ENCODE results near the gene PJA2.

The PJA2 gene

DNA sequence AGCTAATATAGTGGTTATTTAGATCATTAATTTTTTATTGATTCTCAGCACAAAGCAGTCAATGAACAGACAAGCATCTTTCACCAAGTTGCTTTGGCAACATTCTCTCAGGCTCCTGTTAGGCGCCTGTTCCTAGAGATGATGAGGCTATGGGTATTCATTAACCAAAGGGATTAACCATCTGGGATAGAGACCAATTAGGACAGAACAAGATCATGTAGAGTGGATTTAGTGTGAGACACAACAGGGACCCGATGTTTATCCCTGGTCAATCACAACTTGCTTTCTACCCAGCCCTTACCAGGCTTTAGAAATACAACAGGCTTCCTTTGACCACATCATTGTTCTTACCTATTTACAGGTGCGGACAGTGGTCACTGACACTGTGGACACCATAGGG, 82.2 kb downstream of the PJA2 start:
- no peak for DNase-seq (ENCODE audit: low read depth in 1 of 2, low spot score in 1 of 2)
- no peak for TF ChIP-seq JUND (IDR thresholded peaks at IDR 0.05; ENCODE audit: low read depth)
- in situ Hi-C loops (cut with HindIII; ENCODE audit: low pct_unique_long_range_greater_than_20kb, low sequenced_read_pairs): no loop called here

DNA sequence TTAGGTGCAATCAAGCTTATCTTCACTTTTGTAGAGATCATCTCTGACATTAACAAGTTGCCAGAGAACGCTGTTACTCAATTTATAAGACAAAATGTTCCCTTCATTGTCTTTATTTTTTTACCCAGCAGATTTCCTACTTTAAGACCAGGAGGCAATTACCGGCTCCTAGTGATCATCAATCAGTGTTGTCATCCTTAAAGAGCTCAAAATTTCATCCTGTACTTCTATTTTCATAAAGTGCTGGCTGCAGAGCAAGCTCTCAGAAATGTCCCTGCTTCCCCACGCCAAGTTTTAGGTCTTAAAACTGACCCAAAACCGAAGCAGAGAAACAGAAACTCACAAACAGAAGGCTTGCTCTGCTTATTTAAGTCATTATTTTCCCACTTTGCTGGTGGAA, 82.9 kb downstream of the PJA2 start:
- DNase-seq (ENCODE audit: low read depth in 1 of 2, low spot score in 1 of 2): no peak
- no peak for TF ChIP-seq JUND (IDR thresholded peaks at IDR 0.05; ENCODE audit: low read depth)
- in situ Hi-C loops (cut with HindIII; ENCODE audit: low pct_unique_long_range_greater_than_20kb, low sequenced_read_pairs): no loop called here

DNA sequence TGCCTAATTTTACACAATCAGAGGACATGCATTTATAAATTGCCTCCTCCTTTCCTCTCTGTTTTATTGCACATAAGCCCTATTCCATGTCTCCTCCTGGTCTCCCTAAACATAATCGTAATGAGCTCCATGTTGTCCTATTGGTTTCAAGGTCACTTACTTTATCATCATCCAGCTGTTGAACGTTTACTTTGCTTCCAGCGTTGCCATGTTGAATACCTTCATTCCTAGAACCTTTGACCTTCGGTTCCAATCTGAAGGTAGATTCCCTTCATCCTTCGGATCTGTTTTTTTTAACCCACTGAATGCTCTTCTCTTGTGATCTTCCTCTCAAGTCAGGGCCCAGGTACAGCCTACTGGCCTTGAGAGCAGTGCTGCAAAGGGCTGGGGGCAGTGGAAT, 84.3 kb downstream of the PJA2 start:
- DNase-seq (ENCODE audit: low read depth in 1 of 2, low spot score in 1 of 2): no peak
- no peak for TF ChIP-seq JUND (IDR thresholded peaks at IDR 0.05; ENCODE audit: low read depth)
- in situ Hi-C loops (cut with HindIII; ENCODE audit: low pct_unique_long_range_greater_than_20kb, low sequenced_read_pairs): no loop called here

DNA sequence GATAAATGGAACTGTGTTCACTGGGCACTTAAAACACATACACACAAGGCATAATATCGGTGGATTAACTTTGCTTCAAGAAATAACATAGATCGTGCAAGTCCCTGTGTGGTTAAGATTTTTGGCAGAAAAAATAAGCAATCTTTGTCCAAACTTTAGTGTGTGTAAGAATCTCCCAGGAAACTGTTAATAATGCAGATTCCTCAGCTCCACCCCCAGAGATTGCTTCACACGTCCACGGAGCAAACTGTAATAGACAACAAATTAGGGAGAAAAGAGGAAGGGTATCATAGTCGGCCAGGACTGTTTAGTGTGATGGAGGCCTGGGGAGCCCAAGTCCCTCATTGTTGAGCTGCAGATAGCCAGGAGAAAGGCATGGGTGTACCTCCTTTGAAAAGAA, 84.8 kb downstream of the PJA2 start:
- no peak for DNase-seq (ENCODE audit: low read depth in 1 of 2, low spot score in 1 of 2)
- in situ Hi-C loops (cut with HindIII; ENCODE audit: low pct_unique_long_range_greater_than_20kb, low sequenced_read_pairs): no loop called here
- TF ChIP-seq JUND (IDR thresholded peaks at IDR 0.05; ENCODE audit: low read depth): no peak

DNA sequence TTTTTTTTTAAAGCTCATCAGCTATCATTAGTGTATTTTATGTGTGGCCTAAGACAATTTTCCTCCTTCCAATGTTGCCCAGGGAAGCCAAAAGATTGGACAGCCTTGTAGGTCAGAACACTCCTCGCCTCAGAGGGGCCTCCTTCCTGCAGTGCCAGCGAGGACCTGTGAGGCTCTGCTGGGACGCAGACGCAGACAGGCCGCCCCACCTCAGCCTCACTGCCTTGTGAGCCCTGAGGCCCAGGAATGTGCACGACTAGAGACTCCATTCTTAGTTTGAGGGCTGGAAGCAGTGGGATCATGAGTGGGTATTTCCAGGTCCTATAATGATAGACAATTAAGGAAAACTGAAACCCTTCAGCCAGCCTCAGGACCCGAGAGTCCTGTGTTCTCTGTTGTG, 85.4 kb downstream of the PJA2 start:
- TF ChIP-seq JUND (IDR thresholded peaks at IDR 0.05; ENCODE audit: low read depth): no peak

DNA sequence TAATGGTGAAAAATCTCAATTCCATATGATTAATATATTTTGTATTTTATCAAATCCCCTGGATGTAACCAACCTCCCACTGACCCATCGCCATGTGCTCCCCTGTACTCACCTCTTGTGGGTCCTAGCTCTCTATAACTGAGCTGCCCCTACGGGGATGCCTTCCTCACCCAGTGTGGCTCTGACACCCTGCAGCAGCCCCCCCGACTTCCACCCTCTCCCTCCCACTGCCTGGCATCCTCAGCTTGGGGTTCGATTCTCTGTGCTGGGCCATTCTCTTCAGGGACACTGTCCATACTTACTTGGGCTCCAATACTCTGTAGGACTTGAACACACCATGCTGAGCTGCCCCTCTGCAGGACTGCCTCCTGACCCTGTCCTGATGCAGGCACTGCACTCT, 87.1 kb downstream of the PJA2 start:
- no peak for TF ChIP-seq JUND (IDR thresholded peaks at IDR 0.05; ENCODE audit: low read depth)
- in situ Hi-C loops (cut with HindIII; ENCODE audit: low pct_unique_long_range_greater_than_20kb, low sequenced_read_pairs): no loop called here

More for the DNA sequence above, 85.4 kb downstream of the PJA2 start:
- DNase-seq (ENCODE audit: low read depth in 1 of 2, low spot score in 1 of 2): no peak
- in situ Hi-C loops (cut with HindIII; ENCODE audit: low pct_unique_long_range_greater_than_20kb, low sequenced_read_pairs): no loop called here

DNA sequence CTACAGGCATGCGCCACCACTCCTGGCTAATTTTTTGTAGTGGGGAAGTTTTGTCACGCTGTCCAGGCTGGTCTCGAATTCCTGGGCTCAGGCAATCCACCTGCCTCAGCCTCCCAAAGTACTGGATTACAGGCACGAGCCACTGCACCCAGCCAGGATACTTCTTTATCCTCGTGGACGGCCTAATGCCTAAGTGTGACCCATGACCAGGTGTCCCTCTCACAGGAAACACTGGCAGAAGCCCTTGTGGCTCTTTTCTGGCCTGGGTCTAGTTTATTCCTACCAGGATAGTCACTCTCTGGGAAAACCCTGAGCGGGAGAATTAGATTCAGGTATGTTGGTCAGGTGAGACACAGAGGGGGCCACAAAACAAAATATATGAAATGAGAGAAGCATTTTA, 90.4 kb downstream of the PJA2 start:
- no peak for DNase-seq (ENCODE audit: low read depth in 1 of 2, low spot score in 1 of 2)
- in situ Hi-C loops (cut with HindIII; ENCODE audit: low pct_unique_long_range_greater_than_20kb, low sequenced_read_pairs): no loop called here
- no peak for TF ChIP-seq JUND (IDR thresholded peaks at IDR 0.05; ENCODE audit: low read depth)

More for the DNA sequence above, 87.1 kb downstream of the PJA2 start:
- no peak for DNase-seq (ENCODE audit: low read depth in 1 of 2, low spot score in 1 of 2)

DNA sequence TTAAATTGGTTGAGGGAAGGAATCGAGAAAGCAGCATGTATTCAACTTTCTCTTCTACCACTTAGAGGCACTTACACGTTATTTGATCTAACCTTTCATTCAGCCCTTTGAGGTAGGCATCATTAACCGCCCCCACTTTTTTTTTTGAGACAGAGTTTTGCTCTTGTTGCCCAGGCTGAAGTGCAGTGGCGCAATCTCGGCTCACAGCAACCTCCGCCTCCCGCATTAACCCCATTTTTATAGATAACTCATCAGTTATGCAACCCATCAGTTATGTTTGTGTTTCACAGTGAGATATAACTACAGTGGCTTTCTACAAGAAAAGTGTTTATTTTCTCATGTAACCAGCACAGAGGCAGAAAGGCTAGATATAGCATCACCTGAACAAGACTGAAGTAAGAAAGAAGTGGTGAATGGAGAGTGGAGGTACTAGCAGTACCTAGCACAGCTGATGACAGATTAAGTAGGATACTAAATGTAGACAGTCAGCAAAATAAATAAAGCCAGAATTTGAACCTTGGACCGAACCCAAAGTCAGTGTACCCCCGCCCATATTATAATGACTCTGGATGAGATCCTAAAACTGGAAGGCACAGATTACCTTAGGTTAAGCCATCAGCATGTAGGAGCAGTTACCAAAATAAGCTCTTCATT, 91.2 kb downstream of the PJA2 start:
- in situ Hi-C loops (cut with HindIII; ENCODE audit: low pct_unique_long_range_greater_than_20kb, low sequenced_read_pairs): no loop called here
- no peak for TF ChIP-seq JUND (IDR thresholded peaks at IDR 0.05; ENCODE audit: low read depth)
- DNase-seq (ENCODE audit: low read depth in 1 of 2, low spot score in 1 of 2): no peak

DNA sequence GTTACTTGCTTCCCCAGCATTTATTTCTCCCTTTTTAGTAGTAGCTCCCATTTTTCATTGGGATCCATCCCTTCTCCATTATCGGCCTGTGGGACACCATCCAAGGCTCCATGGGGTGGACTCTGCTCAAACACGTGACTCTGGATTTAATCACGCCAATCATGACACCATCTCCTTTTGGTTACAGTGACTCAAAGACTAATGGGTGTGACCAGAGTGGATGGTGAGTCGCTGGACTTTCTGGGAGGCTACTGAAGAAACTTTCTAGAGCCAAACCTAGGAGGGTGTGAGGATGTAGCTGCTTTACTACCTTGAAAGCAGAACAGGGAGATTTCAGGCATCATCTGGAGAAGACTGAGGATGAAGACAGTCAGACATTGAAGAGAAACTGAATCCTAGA, 93.1 kb downstream of the PJA2 start:
- no peak for DNase-seq (ENCODE audit: low read depth in 1 of 2, low spot score in 1 of 2)
- in situ Hi-C loops (cut with HindIII; ENCODE audit: low pct_unique_long_range_greater_than_20kb, low sequenced_read_pairs): no loop called here
- TF ChIP-seq JUND (IDR thresholded peaks at IDR 0.05; ENCODE audit: low read depth): no peak

DNA sequence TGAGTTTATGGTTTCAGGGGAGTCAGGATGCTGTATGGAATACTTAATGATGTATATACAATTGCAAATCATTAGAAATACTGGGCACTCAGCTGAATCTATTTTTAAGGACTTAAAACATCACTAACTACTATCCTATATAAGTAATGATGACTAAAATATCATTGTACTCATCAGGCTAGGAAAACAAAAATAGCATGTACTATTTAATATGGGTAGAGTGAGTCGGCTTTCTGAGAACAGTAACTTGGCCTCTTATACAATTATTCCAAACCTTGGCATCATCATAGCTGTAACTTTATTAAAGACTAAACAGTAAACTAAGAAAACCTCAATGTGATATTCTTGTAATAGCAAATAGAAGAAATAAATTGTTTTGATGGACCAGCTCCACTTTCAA, 94.5 kb downstream of the PJA2 start:
- no peak for DNase-seq (ENCODE audit: low read depth in 1 of 2, low spot score in 1 of 2)
- in situ Hi-C loops (cut with HindIII; ENCODE audit: low pct_unique_long_range_greater_than_20kb, low sequenced_read_pairs): no loop called here

DNA sequence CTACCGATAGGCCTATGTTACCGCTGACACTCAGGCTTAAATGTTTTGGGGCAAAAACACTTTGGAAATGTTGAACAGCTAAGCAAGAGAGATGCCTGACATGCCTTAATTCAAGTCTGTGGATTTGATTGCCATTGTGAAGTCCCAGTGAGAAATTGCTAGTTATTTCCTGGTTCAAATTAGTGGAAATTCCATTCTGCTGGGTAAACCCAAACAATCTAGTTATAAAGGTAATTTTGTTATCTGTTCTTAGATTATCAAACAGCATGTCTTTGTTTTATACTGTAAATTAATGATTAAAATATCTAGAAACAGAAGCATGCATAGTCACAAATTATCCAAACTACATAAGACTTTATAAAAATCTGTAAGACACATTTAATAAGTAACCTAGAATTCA, 96.6 kb downstream of the PJA2 start:
- DNase-seq (ENCODE audit: low read depth in 1 of 2, low spot score in 1 of 2): no peak
- in situ Hi-C loops (cut with HindIII; ENCODE audit: low pct_unique_long_range_greater_than_20kb, low sequenced_read_pairs): no loop called here
- TF ChIP-seq JUND (IDR thresholded peaks at IDR 0.05; ENCODE audit: low read depth): no peak

More for the DNA sequence above, 94.5 kb downstream of the PJA2 start:
- TF ChIP-seq JUND (IDR thresholded peaks at IDR 0.05; ENCODE audit: low read depth): no peak

DNA sequence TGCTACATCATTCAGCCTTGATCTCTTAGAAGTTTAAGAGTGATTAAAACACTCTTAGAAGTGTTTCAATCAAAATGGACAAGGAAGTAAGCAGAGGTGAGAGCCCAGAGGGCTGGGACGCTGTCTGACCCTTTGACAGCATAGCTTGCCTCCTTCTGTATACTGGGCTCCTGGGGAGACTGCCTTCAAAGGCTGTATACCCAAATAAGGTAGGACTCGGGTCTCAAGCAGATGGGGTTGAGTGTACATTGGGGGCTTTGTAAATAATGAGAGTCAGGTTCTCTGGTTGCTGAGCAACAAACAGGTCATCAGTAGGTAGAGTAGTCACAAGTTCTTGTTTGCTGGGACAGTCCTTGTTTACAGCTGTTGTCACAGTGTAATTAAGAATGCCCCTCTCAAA, 97.1 kb downstream of the PJA2 start:
- in situ Hi-C loops (cut with HindIII; ENCODE audit: low pct_unique_long_range_greater_than_20kb, low sequenced_read_pairs): no loop called here
- TF ChIP-seq JUND (IDR thresholded peaks at IDR 0.05; ENCODE audit: low read depth): no peak
- no peak for DNase-seq (ENCODE audit: low read depth in 1 of 2, low spot score in 1 of 2)

DNA sequence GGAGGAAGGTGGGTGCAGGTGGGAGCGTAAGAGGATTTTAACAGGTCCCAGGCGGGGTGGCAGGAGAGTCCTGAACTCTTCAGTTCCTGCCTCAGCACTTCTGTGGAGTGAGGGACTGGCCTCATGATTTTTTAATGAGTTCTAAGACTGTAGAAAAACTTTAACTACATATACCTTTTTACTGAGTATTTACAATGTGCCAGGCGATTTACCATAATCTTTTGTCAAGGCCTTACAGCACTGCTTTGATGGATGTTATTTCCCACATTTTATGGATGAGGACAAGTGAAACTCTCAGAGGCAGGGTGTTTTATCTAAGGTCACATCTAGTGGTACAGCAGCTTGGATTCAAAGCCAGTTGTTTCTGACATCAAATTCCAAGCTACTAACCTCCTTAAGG, 99.5 kb downstream of the PJA2 start:
- no peak for TF ChIP-seq JUND (IDR thresholded peaks at IDR 0.05; ENCODE audit: low read depth)
- in situ Hi-C loops (cut with HindIII; ENCODE audit: low pct_unique_long_range_greater_than_20kb, low sequenced_read_pairs): no loop called here
- DNase-seq (ENCODE audit: low read depth in 1 of 2, low spot score in 1 of 2): no peak

All from T47D (cell line).